ENCODE results near the gene DNAH3. TPM values are rescaled to one million over a fixed set of nuclear protein-coding genes. Genes with fewer than 3 reads are reported as not detected.
"Not testable (repeated sequence)": the region's sequence is repeated elsewhere in the genome, so short reads cannot be mapped to it uniquely, and the experiment has no call there.

DNAH3 gene
- total RNA-seq, 1 experiment from 2014 or later, result 0.90 TPM

DNA sequence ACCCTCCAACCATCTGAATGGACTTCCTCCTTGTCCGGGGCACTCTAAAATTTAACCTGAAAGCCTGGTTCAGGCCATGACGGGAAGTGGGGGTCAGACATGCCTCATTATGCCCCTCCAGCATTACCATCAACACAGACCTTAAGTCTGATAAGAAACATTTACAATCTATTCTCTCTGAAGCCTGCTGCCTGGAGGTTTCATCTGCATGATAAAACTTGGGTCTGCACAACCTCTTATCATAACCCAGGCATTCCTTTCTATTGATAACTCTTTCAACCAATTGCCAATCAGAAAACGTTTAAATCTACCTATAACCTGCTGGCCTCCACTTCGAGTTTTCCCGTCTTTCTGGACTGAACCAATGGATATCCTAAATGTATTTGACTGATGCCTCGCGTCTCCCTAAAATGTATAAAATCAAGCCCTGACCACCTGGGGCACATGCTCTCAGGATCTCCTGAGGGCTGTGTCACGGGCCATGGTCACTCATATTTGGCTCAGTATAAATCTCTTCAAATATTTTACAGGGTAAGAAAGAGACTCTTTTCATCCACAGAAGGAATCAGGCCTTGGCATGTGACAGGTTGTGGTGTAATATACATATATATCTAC, 204.5 kb downstream of the DNAH3 start:
- DNase-seq, result no peak

GRCh38 chr16:20945575-20945875, 205.1 kb downstream of the DNAH3 start:
- not testable (repeated sequence) for H3K36me3 ChIP-seq (replicated peaks; ENCODE audit: control insufficient read depth, insufficient read depth, low read length); H3K27me3 ChIP-seq (ENCODE audit: control insufficient read depth, insufficient read depth, low read length); DNase-seq; H3K4me3 ChIP-seq (ENCODE audit: insufficient read depth, low read depth, low read length)

More for the DNA sequence above, 204.5 kb downstream of the DNAH3 start:
- Histone ChIP-seq H3K36me3 (replicated peaks; ENCODE audit: control insufficient read depth, insufficient read depth, low read length) (no peaks in the 10 kb centered on the region), H3K4me3 (ENCODE audit: insufficient read depth, low read depth, low read length) (no peak overlapping the region), H3K27me3 (ENCODE audit: control insufficient read depth, insufficient read depth, low read length) (no peaks in the 10 kb centered on the region)

DNA sequence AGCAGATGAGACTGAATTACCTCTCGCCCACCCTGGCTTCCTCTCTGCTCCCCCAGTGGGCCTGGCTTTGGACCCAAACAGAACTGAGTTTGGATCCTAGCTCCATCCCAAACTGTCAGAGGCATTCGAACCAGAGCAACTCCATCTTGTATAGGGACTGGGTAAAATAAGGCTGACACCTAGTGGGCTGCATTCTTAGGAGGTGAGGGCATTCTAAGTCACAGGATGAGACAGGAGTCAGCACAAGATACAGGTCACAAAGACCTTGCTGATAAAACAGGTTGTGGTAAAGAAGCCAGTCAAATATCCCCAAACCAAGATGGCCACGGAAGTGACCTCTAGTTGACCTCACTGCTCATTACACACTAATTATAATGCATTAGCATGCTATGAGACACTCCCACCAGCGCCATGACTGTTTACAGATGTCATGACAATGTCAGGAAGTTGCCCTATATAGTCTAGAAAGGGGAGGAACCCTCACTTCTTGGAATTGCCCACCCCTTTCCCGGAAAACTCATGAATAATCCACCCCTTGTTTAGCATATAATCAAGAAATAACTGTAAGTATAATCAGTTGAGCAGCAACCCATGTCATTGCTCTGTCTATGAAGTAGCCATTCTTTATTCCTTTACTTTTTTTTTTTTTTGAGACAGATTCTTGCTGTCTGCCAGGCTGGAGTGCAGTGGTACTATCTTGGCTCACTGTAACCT, 205.6 kb downstream of the DNAH3 start:
- H3K36me3 ChIP-seq (replicated peaks; ENCODE audit: control insufficient read depth, insufficient read depth, low read length), result no peaks in the 10 kb centered on the region
- no peaks in the 10 kb centered on the region for H3K27me3 ChIP-seq (ENCODE audit: control insufficient read depth, insufficient read depth, low read length)
- H3K4me3 ChIP-seq (ENCODE audit: insufficient read depth, low read depth, low read length), result no peak overlapping the region
- DNase-seq, result no peak

GRCh38 chr16:20942256-20942655, 208.4 kb downstream of the DNAH3 start:
- DNase-seq, result no peak
- H3K4me3 ChIP-seq (ENCODE audit: insufficient read depth, low read depth, low read length), result no peak overlapping the region
- H3K36me3 ChIP-seq (replicated peaks; ENCODE audit: control insufficient read depth, insufficient read depth, low read length), result no peaks in the 10 kb centered on the region
- no peaks in the 10 kb centered on the region for H3K27me3 ChIP-seq (ENCODE audit: control insufficient read depth, insufficient read depth, low read length)

DNA sequence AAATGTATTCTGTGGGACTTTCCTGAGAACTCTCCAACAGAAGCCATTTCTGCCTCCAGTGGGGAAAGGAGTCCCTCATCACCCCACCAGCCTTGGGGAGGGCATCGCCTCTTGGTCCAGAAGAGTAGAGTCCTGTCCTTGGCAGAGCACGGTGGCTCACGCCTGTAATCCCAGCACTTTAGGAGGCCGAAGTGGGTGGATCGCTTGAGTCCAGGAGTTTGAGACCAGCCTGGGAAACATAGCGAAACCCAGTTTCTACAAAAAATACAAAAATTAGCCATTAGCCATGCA, 209.1 kb downstream of the DNAH3 start:
- no peaks in the 10 kb centered on the region for H3K36me3 ChIP-seq (replicated peaks; ENCODE audit: control insufficient read depth, insufficient read depth, low read length)
- DNase-seq, result no peak
- no peak overlapping the region for H3K4me3 ChIP-seq (ENCODE audit: insufficient read depth, low read depth, low read length)
- H3K27me3 ChIP-seq (ENCODE audit: control insufficient read depth, insufficient read depth, low read length), result no peaks in the 10 kb centered on the region

DNA sequence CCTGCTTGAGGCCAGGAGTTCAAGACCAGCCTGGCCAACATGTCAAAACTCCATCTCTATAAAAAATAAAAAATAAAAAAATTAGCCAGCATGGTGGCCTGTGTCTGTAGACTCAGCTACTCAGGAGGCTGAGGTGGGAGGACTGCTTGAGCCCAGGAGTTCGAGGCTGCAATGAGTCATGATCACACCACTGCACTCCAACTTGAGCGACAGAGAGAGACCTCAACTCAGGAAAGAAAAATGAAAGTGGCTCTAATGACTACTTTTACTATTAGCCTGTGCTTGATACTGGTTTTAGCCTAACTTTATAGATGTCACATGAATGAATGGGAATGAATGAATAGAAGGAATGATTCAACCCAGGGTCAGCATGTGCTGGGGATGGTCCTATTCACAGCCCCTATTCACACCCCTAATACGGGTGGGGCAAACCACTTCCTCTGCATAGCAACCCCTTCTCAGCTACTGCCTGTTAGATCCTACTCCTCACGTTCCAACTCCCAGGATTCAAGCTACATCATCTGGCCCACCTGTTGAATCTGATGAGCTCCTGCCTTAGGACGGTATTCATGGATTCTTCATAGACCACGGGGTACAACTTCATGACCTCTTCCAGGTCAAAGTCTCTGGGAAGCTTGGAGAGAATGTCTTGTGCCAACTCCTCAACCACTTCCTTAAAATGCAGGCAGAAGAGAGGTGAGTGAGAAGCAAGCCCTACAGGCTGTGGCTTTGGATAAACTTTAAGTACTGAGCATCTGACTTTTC, 209.6 kb downstream of the DNAH3 start:
- no peaks in the 10 kb centered on the region for H3K36me3 ChIP-seq (replicated peaks; ENCODE audit: control insufficient read depth, insufficient read depth, low read length)
- no peak for DNase-seq
- no peaks in the 10 kb centered on the region for H3K27me3 ChIP-seq (ENCODE audit: control insufficient read depth, insufficient read depth, low read length)
- no peak overlapping the region for H3K4me3 ChIP-seq (ENCODE audit: insufficient read depth, low read depth, low read length)

GRCh38 chr16:20939611-20940010, 211.0 kb downstream of the DNAH3 start:
- Histone ChIP-seq H3K36me3 (replicated peaks; ENCODE audit: control insufficient read depth, insufficient read depth, low read length) (no peaks in the 10 kb centered on the region), H3K4me3 (ENCODE audit: insufficient read depth, low read depth, low read length) (no peak overlapping the region), H3K27me3 (ENCODE audit: control insufficient read depth, insufficient read depth, low read length) (no peaks in the 10 kb centered on the region)
- DNase-seq, result no peak

DNA sequence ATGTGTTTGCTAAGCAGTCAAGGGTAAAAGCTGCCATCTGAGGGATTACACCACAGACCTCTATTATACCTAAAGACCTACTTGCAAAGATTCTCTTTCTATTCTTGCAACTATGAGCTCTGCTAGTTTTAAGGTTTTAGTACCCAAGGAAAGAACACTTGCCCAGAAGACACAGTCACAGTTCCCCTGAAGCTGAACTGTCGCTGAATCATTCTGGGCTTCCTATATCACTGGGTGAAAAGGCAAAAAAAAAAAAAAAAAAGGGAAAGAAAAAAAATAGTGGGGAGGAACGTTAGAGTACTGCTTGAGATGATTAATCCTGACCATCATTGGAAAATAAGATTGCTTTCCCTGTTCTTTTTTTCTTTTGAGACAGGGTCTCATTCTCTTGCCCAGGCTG, 212.2 kb downstream of the DNAH3 start:
- Histone ChIP-seq H3K4me3 (ENCODE audit: insufficient read depth, low read depth, low read length) (no peak overlapping the region), H3K36me3 (replicated peaks; ENCODE audit: control insufficient read depth, insufficient read depth, low read length) (no peaks in the 10 kb centered on the region), H3K27me3 (ENCODE audit: control insufficient read depth, insufficient read depth, low read length) (no peaks in the 10 kb centered on the region)
- DNase-seq, result no peak

- Histone ChIP-seq H3K4me3 (ENCODE audit: insufficient read depth, low read depth, low read length) (no peak overlapping the region), H3K27me3 (ENCODE audit: control insufficient read depth, insufficient read depth, low read length) (no peaks in the 10 kb centered on the region), H3K36me3 (replicated peaks; ENCODE audit: control insufficient read depth, insufficient read depth, low read length) (no peaks in the 10 kb centered on the region)
- DNase-seq, result no peak
Observed at GRCh38 chr16:20937736-20938135, 212.9 kb downstream of the DNAH3 start.

DNA sequence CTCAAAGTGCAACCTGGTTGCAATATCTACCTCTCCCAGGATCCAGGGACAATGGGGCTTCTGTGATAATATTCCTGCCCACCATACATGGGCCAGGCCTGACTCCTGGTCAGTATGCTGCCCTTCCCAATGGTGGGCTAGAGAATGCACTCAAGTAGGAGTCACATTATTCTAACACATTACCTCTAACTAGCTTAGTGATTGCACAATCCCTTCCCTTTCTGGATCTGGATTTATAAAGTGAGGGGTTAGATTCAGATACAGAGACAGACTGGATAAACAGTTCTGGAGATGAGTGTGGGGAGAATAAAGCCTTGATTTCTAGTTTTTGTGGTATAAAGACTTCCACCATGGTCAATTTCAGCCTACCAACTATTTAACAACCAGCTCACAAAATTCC, 217.1 kb downstream of the DNAH3 start:
- DNase-seq, result no peak
- no peaks in the 10 kb centered on the region for H3K36me3 ChIP-seq (replicated peaks; ENCODE audit: control insufficient read depth, insufficient read depth, low read length)
- H3K27me3 ChIP-seq (ENCODE audit: control insufficient read depth, insufficient read depth, low read length), result no peaks in the 10 kb centered on the region
- no peak overlapping the region for H3K4me3 ChIP-seq (ENCODE audit: insufficient read depth, low read depth, low read length)

DNA sequence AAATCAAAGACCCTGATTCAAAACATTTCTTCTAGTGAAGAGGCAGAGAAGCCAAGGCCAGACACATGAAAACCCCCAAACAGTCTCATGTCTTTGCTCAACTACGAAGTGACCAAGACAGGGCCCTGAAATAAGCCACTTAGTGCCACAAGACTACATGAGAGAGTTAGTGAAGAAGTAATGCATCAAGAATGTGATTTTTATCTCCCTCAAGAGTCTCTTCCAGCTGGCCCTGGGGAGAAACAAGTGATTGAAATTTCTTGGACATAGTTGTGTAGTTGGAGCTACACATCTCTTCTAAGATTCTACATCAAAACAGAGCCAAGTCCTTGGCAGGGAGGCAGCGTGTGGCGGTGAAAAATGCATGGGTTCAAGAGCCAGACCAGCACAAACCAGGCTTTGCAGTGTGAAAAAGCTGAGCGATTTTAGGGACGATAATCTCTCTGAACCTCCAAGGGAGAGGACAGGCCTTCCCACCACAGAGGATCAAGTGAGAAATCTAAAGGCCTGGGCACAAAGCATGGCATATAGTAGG, 219.5 kb downstream of the DNAH3 start:
- DNase-seq, result no peak
- Histone ChIP-seq H3K4me3 (ENCODE audit: insufficient read depth, low read depth, low read length) (no peak overlapping the region), H3K27me3 (ENCODE audit: control insufficient read depth, insufficient read depth, low read length) (no peaks in the 10 kb centered on the region), H3K36me3 (replicated peaks; ENCODE audit: control insufficient read depth, insufficient read depth, low read length) (no peaks in the 10 kb centered on the region)

- Histone ChIP-seq H3K4me3 (ENCODE audit: insufficient read depth, low read depth, low read length) (no peak overlapping the region), H3K27me3 (ENCODE audit: control insufficient read depth, insufficient read depth, low read length) (no peaks in the 10 kb centered on the region), H3K36me3 (replicated peaks; ENCODE audit: control insufficient read depth, insufficient read depth, low read length) (no peaks in the 10 kb centered on the region)
- no peak for DNase-seq
Observed at GRCh38 chr16:20930365-20930690, 220.3 kb downstream of the DNAH3 start.

GRCh38 chr16:20929676-20930364, 220.8 kb downstream of the DNAH3 start:
- not testable (repeated sequence) for H3K4me3 ChIP-seq (ENCODE audit: insufficient read depth, low read depth, low read length); DNase-seq; H3K27me3 ChIP-seq (ENCODE audit: control insufficient read depth, insufficient read depth, low read length); H3K36me3 ChIP-seq (replicated peaks; ENCODE audit: control insufficient read depth, insufficient read depth, low read length)

DNA sequence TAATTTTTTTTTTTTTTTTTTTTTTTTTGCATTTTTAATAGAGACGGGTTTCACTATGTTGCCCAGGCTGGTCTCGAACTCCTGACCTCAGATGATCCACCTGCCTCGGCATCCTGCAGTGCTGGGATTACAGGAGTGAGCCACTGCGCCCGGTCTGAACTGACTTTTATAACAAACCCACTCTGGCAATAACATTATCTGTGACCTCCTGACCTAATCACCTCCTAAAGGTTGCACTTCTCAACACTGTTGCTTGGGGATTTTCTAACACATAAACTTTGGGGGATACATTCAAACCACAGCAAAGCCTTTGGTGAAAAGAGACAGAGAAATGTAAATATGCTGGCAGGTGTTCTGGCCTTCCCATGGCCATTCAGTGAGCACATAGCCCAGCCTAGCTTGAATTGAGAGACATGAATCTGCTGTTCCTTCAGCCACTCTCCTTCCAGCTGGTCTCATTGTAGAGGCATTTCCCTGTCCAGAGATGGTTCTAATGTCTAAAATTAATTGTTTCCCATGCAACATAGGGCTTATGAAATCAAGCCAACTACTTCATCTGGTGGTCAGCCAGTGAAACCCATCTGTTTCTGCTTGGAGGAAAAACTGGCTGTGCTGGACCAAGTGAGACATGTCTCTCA, 221.8 kb downstream of the DNAH3 start:
- no peaks in the 10 kb centered on the region for H3K36me3 ChIP-seq (replicated peaks; ENCODE audit: control insufficient read depth, insufficient read depth, low read length)
- DNase-seq, result no peak
- no peaks in the 10 kb centered on the region for H3K27me3 ChIP-seq (ENCODE audit: control insufficient read depth, insufficient read depth, low read length)
- H3K4me3 ChIP-seq (ENCODE audit: insufficient read depth, low read depth, low read length), result no peak overlapping the region

Data from H7 (cell line).